Activated CD4-positive, alpha-beta T cell treated with anti-CD3 and anti-CD28 coated beads, Interleukin-2, amount 50 U/mL, for 1 hour (primary cell): ENCODE data around the gene FAU.
"Not testable (repeated sequence)": the region's sequence is repeated elsewhere in the genome, so short reads cannot be mapped to it uniquely, and the experiment has no call there.

ENCODE experiments used
- DNase-seq: peaks from one replicate; pipeline ENCODE4 v3.0.0-alpha.2; 2020

Gene FAU

DNA sequence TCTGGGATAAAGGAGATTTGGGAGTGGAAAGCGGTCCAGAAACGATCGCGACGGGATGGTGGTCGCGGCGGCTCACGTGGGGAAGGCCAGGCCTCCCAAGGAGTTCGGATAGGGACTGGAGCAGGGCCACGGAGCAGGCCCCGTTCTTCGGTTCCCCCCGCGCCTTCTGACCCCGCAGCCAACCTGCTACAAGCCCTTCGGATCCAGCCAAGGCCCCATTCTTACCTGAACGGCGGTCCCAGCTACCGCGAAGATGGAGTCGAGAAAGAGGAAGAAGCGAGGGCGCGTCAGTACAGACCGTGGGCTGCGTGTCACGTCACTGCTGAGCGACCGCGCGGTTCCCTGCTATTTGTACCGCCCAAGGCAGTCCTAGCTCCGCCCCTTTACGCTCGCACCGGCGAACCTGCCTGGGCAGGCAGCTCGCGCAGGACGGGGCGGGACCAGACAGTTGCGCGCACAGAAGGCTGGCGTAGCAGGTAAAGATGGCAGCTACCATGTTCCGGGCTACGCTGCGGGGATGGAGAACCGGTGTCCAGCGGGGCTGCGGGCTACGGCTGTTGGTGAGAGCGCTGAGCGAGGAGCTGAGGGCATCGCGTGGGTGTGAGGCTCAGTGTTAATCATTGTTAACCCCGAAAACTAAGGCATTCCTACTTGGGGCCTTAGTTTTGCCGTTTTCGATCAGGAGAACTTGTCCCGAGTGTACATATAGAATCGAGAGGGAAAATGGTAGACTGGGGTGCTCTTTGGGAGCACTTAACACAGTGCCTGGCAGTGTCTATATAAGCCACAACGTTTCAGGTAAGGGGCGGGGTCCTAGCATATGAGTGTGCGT, at the start of gene FAU, which contains the start of gene MRPL49:
Gene FAU, minus strand, starts transcription at position 270 of the 832 bp plus-strand sequence. CDS start 321 bp downstream, outside the sequence.
Gene MRPL49, plus strand, starts transcription at position 457 of the 832 bp plus-strand sequence. Its CDS starts 26 bp downstream, at position 483.
- peak; percentile 99 for DNase-seq

GRCh38 chr11:65170058-65170534, 48.2 kb upstream of the FAU start, which contains the start of gene SPDYC:
Gene SPDYC (plus strand): TSS chr11:65170233. CDS start chr11:65171358, 1,125 bp downstream.
- no peak for DNase-seq

GRCh38 chr11:65169164-65169641, 47.3 kb upstream of the FAU start:
- no peak for DNase-seq

GRCh38 chr11:65167656-65168055, 45.7 kb upstream of the FAU start:
- DNase-seq, result no peak

- DNase-seq, result no peak
These were observed 45.0 kb upstream of the FAU start for GRCh38 chr11:65166893-65167292.

GRCh38 chr11:65165410-65166317, 43.7 kb upstream of the FAU start:
- DNase-seq, result no peak

DNA sequence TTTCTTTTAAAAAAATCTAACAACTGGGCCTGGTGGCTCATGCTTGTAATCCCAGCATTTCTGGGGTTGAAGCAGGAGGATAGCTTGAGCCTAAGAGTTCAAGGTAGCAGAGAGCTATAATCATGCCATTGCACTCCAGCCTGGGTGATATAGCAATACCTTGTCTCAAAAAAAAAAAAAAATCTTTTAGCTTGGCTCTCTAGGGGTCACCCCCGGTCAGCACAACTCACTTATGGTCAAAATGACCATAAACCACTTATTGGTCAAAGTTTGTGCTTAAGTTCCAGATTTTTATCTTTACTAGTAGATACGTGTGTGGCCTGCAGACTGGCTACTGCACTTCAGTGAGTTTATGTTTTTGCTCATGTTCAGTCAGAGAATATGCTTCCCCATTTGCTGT, 41.8 kb upstream of the FAU start:
- no peak for DNase-seq

GRCh38 chr11:65160643-65161042, 38.7 kb upstream of the FAU start:
- DNase-seq, result no peak

DNA sequence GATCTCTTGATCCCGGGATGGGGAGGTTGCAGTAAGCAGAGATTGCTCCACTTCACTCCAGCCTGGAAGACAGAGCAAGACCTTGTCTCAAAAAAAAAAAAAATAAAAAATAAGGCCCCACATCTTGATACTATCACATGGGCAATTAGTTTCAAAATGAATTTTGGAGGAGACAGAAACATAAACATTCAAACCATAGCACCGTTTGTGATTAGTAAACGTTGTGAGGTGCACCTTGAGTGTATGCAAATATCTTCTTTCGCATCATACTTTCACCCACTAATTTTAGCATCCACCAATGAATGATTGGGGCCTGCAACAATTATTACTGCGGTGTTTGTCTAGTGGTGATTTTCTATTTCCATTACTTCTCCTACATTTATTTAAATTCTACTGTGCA, 37.1 kb upstream of the FAU start:
- no peak for DNase-seq

DNA sequence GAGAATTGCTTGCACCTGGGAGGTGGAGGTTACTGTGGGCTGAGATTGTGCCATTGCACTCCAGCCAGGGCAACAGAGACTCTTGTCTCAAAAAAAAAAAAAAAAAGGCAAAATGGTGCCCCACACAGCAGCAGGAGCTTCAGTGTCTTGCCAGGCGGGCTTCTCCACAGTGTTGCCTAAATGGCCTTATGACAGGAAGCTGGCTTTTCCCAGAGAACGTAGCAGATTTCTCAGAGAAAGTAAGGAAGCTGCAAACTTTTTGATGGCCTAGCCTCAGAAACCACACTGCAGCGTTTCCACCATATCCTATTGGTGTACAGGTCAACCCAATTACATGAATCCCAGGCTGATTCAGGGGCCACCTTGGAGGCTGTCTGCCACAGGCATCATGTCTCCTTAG, 35.4 kb upstream of the FAU start:
- no peak for DNase-seq

DNA sequence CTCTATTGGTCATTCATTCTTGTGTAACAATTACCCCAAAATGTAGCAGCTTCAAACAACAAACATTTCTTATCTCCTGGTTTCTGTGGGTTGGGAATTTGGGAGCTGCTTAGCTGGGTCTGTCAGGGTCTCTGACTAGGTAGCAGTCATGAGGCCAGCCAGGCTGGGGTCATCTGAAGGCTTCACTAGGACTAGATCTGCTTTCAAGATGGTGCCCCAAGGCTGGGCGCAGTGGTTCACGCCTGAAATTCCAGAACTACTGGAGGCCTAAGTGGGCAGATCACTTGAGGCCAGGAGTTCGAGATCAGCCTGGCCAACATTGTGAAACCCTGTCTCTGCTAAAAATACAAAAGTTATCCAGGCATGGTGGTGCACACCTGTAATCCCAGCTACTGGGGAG, 35.0 kb upstream of the FAU start:
- DNase-seq, result no peak

DNA sequence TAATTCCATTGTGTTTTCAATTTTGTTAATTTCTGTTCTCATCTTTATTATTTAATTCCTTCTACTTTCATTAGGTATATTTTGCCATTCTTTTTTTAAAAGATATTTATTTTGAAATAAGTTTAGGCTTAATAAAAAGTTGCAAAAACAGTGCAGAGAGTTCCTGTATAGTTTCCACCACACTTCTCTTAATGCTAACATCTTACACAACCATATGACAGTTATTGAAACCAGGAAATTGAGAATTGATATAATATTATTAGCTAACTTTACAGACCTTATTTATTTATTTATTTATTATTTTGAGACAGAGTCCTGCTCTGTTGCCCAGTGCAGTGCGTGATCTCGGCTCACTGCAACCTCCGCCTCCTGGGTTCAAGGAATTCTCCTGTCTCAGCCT, 34.3 kb upstream of the FAU start:
- no peak for DNase-seq

GRCh38 chr11:65152122-65152521, 30.2 kb upstream of the FAU start:
- no peak for DNase-seq

DNA sequence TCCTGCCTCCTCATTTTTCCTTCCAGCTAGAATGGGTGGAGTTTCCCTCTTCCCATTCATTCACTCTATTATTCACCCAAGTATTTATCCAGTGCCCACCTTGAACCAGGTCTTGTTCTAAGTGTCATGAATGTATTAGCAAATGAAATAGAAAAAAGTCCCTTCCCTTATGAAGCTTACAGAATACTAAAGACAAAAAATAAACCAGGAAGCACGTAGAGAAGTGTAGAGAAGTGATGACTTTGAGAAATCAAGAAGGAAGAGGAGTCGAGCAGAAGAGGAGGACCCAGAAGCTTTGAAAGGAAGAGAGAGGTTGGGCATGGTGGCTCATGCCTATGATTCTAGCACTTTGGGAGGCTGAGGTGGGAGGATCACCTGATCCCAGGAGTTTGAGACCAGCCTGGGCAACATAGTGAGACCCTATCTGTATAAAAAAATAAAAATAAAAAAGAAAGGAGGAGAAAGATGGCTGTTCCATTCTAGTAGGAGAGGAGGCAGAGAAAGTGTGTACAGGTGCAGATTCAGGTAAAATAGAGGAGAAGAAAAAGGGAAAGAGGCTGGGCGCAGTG, 29.5 kb upstream of the FAU start:
- no peak for DNase-seq

DNA sequence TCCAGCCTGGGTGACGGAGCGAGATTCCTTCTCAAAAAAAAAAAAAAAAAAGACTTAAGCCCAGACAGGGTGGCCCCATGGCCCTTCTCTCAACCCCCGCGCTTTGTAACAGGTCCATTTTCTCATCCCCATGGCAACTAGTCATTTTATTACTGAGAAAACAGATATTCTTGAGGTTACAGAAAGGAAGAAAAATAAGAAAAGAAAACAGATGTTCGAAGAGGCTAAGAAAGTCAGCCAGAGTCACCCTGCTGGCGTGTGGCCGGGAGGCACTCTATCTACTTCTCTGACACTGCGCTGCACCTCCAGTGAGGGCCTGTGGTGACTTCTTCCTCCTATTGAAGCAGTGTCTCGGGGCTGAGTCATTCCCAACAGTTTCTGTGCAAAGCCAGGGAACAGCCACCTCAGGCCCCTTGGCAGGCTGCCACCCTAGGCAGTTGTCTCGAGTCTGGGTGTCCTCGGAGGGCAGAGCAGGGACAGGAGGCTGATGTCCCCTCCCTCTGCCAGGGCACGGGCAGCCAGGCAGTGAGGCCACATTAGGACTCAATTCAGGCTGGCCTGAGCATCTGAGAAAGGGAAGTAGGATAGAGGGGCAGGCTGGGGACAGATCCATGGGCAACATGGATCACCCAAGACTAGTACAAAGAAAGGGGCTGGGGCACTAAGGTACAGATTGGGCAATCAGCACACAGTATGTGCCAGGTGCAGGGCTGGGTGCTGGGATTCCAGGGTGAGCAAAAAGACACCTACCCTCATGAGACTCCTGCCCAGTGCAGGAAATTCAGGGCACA, 28.8 kb upstream of the FAU start:
- no peak for DNase-seq

DNA sequence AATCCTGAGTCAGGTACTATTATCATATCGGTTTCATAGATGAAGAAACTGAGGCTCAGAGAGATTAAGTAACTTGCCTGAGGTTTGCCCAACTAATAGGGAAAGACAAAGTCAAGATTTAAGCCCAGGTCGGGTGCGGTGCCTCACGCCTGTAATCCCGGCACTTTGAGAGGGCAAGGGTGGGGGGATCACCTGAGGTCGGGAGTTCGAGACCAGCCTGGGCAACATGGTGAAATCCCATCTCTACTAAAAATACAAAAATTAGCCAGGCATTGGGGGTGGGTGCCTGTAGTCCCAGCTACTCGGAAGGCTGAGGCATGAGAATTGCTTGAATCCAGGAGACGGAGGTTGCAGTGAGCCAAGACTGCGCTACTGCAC, 28.2 kb upstream of the FAU start:
- DNase-seq, result not testable (repeated sequence)

- no peak for DNase-seq
These were observed 26.7 kb upstream of the FAU start for GRCh38 chr11:65148657-65149056.

DNA sequence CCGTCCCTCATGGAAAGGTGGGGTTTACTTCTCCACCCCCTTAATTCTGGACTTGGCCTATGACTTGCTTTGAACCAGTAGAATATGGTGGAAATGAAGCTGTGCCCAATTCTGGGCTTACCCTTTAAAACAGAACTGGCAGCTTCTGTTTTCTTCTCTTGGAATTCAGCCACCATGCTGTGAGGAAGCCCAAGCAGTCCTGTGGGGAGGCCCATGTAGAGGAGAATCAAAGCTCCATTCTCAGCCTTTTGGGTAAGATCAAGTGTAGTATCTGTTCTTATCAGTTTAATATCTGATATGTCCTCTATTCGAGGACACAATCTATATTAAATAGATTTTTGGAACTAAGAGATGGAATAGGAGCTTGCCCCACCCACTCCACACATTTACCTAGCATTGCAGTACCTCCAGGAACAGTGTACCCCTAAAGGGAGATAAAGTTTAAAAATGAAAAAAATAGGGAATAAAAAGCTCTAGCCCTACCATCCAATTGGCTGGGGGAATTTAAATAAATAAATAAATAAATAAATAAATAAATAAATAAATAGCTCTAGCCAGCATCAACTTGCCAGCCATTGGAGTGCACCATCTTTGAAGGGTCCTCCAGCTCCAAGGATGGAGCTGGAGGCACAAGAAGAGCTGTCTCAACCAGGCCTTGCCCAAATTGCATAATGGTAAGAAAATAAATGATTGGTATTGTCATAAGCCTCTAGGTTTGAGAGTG, 25.6 kb upstream of the FAU start:
- no peak for DNase-seq

DNA sequence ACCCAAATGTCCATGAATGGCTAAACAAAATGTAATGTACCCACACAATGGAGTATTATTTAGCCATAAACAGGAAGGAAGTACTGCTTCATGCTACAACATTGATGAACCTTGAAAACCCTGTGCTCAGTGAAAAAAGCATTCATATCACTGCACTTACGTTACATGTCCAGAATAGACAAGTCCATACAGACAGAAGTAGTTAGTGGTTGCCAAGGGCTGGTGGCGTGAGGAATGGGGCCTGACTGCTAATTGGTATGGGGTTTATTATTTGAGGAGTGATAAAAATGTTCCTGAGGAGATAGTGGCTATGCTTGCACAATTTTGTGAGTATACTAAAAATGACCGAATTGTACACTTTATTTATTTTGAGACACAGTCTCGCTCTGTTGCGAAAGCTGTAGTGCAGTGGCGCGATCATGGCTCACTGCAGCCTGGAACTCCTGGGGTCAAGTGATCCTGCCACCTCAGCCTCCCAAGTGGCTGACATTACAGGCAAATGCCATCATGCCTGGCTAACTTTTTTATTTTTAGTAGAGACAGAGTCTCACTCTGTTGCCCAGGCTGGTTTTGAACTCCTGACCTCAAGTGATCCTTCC, 20.1 kb upstream of the FAU start:
- no peak for DNase-seq

GRCh38 chr11:65136515-65137096, 14.7 kb upstream of the FAU start:
- DNase-seq, result no peak
